HEK293T (cell line): Measurements from ENCODE around the gene TTYH2.

Experiments used
- ARNT ChIP-seq: fragments of 450-650 bp; IDR thresholded peaks from 2 replicates; pipeline ENCODE4 v1.6.1; 2017; ENCODE audit warnings: mild to moderate bottlenecking
- BHLHE40 ChIP-seq: fragments of 450-650 bp; IDR thresholded peaks from 2 replicates; pipeline ENCODE4 v1.6.1; 2016; ENCODE audit warnings: mild to moderate bottlenecking, moderate library complexity, borderline replicate concordance
- CTBP1 ChIP-seq: fragments of 450-650 bp; IDR thresholded peaks from 2 replicates; pipeline ENCODE4 v1.6.1; 2016; ENCODE audit warnings: borderline replicate concordance
- ELF4 ChIP-seq: fragments of 450-650 bp; IDR thresholded peaks from 2 replicates; pipeline ENCODE4 v1.6.1; 2017; ENCODE audit warnings: antibody characterized with exemption
- FOXA1 ChIP-seq: fragments of 450-650 bp; IDR thresholded peaks from 2 replicates; pipeline ENCODE4 v1.6.1; 2016; ENCODE audit warnings: mild to moderate bottlenecking
- FOXM1 ChIP-seq: fragments of 450-650 bp; IDR thresholded peaks from 2 replicates; pipeline ENCODE4 v1.6.1; 2017; ENCODE audit warnings: mild to moderate bottlenecking, borderline replicate concordance
- HDGF ChIP-seq: fragments of 450-650 bp; IDR thresholded peaks from 2 replicates; pipeline ENCODE4 v1.6.1; 2017; ENCODE audit warnings: antibody characterized with exemption, borderline replicate concordance
- L3MBTL2 ChIP-seq: fragments of 450-650 bp; conservative IDR thresholded peaks from 2 replicates; pipeline ENCODE4 v1.6.1; 2016; ENCODE audit warnings: mild to moderate bottlenecking
- LEF1 ChIP-seq: fragments of 450-650 bp; IDR thresholded peaks from 2 replicates; pipeline ENCODE4 v1.6.1; 2017; ENCODE audit warnings: mild to moderate bottlenecking, borderline replicate concordance
- PKNOX1 ChIP-seq: fragments of 450-650 bp; IDR thresholded peaks from 2 replicates; pipeline ENCODE4 v1.6.1; 2016
- SP1 ChIP-seq: fragments of 450-650 bp; IDR thresholded peaks from 2 replicates; pipeline ENCODE4 v1.6.1; 2017
- SUZ12 ChIP-seq: fragments of 450-650 bp; IDR thresholded peaks from 2 replicates; pipeline ENCODE4 v1.6.1; 2016; ENCODE audit warnings: mild to moderate bottlenecking
- TARDBP ChIP-seq: fragments of 450-650 bp; IDR thresholded peaks from 2 replicates; pipeline ENCODE4 v1.6.1; 2016
- ZNF384 ChIP-seq: fragments of 450-650 bp; IDR thresholded peaks from 2 replicates; pipeline ENCODE4 v1.6.1; 2016

- TF ChIP-seq ZNF384 (no peak), SP1 (no peak), CTBP1 (no peak), HDGF (no peak), FOXA1 (no peak), ARNT (no peak), SUZ12 (no peak), LEF1 (no peak), FOXM1 (no peak), ELF4 (no peak), BHLHE40 (no peak), TARDBP (no peak), PKNOX1 (no peak), L3MBTL2 (no peak)
These were observed 64.6 kb downstream of the TTYH2 start for GRCh38 chr17:74277935-74278334.
